HG03060 (cell line): Measurements from ENCODE around the gene BLOC1S3.
A peak's percentile ranks its signal among the peaks of the same experiment; 100 is the strongest.

ENCODE experiments used
- ATAC-seq: cut with Tn5 transposase; IDR thresholded peaks from one replicate; pipeline ENCODE4 v1.9.1; 2021; ENCODE audit warnings: low read depth, moderate number of reproducible peaks; ENCODE audit not compliant: unreplicated experiment

BLOC1S3 gene, protein sequence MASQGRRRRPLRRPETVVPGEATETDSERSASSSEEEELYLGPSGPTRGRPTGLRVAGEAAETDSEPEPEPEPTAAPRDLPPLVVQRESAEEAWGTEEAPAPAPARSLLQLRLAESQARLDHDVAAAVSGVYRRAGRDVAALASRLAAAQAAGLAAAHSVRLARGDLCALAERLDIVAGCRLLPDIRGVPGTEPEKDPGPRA

DNA sequence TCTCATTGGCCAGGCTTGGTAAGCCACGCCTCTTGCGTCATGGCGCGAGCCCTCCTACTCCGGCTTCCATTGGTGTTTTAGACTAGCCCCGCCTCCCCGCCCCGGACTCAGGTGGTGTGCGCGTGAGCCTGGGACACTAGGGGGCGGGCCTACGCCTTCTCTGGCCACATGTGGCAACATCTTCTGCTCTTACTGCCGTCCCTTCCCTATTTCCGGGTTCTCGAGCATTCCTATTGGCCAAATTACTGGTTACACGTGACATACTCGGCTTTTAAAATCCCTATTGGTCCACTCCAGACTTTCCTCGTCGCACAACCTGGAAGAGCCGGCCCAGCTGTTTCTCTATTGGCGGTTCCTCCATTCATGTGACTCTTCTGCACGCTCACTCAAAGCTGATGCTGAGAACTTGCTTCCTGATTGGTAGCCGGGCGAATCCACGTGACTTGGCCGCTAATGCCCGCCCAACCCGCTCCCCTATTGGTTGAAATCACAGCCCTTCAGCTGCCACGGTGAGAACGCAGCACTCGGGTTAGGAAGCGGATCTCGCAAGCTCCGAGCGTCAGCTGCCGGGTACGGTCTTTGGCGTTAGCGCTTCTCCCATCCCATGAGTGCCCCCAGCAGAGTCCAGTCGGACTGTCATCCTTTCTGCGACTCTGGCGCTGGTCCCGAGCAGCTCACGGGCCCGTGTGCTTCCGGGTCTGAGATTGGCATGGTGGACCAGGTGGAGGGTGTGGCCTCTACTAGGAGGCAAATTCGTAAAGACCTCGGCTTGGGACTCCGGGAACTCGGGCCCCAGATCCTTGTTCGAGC lies at the start of gene BLOC1S3:
TSS of gene BLOC1S3 (plus strand) at position 523 of the 810 bp plus-strand sequence. CDS start 513 bp downstream, outside the sequence.
- ATAC-seq, result peak; percentile 80

DNA sequence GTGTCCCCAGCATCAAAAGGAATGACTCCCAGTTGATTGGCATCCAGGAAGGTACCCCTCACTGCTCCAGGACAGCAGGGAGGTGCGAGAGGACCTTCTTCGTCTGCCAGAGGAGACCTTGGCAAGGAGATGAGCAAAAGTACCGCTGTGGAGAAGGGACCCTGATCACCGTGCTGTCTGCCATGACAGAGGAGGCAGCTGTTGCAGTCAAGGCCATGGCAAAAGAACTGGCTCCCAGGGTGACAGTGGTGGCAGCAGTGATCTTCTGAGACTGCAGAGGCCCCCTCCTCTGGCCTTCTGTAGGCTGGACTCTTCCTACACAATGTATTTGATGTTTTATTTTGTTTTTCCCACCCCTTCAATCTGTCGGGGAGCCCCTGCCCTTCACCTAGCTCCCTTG lies 49.8 kb upstream of the BLOC1S3 start:
- no peak for ATAC-seq

DNA sequence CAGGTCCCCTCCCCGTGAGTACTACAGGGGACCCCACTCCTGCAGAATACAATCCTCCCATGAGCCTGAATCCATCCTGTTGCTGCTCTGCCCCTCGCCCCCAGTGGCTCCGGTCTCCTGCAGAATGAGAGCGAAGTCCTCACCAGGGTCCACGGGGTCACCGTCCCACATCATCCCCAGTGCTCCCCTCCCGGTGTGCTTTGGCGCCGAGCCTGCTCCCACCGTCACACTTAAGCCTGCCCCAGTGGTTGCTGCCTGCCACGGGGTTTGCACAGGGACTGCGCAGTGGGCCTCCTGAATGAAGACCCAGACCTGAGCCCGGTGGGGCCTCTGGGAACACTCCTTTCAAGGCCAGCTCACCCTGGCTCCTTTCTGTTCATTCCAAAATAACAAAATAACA lies 48.3 kb upstream of the BLOC1S3 start:
- no peak for ATAC-seq

DNA sequence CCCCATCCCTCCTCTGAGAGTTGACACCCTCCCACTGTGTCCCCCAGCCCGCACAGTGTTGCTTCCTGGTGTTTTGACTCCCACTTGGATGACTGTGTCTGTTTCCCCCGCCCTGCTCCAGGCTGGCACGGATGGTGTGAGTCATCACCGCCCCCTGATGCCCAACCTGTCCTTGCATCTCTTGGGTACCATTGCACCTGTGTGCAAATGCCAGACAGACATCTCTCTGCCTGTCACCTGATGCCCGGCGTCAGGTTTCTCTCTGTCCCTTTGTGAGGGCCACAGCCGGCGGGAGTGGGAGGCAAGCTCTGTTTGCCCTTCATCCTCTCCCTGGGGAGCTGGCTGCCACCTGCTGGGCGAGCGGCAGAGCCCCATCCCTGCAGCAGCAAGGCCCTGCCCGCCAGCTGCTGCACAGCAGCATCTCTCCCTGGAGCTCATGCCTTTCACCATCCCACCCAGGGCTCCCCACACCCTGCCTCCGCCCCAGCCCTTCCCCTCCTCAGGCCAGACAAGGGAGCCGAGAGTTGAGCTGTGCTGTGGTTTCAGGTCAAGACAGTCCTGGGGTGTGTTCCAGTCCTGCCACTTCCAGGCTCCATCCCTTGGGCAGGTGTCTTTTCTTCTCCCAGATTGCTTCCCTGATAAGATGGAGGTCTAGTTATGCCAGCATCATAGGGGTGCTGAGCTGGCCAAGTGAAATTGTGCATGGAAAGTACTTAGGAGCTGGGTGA lies 47.5 kb upstream of the BLOC1S3 start:
- ATAC-seq, result no peak

DNA sequence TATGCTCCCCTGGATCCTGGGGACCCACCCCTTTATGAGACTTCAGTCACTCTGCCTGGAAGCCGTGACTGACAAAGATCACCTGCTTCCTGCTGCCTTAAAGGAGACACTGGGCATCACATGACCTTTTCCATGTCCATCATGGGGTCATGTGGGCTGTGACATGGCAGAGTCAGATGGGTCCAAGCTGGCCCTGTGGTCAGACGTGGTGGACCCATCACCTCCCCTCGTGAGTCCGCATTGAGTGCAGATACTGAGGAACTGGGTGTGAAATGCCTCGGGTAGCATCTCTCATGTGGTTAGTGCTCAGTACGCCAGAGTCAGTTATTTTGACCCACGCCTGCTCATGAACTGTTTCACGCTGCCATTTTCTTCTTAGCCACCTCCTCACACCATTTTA lies 44.9 kb upstream of the BLOC1S3 start:
- no peak for ATAC-seq

DNA sequence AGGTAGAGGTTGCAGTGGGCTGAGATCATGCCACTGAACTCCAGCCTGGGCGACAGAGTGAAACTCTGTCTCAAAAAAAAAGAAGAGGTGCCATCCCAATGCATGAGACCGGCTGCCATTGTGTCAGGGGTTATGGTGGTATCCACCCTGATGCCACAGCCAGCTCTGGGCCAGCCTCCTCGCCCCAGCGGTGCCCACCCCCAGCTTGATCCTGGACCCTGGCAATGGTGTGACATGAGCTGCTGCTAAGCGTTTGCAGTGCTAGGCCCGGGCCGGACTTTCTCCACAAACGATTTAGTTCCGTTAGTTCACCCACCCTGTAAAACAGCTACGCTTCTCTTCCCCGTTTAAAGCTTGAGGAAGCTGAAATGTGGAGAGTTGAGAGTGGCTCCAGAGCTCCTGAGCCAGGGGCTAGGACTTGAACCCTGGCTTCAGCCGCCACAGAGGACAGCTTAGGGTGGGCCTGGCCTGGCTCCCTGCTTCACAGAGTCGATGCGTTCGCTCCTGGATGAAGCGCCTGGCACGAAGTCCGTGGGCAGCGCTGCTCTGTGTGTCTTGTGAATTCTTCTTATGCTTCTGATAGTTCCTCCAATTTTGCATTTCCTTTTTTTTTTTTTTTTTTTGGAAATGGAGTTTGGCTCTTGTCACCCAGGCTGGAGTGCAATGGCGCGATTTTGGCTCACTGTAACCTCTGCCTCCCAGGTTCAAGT lies 43.3 kb upstream of the BLOC1S3 start:
- ATAC-seq, result no peak

DNA sequence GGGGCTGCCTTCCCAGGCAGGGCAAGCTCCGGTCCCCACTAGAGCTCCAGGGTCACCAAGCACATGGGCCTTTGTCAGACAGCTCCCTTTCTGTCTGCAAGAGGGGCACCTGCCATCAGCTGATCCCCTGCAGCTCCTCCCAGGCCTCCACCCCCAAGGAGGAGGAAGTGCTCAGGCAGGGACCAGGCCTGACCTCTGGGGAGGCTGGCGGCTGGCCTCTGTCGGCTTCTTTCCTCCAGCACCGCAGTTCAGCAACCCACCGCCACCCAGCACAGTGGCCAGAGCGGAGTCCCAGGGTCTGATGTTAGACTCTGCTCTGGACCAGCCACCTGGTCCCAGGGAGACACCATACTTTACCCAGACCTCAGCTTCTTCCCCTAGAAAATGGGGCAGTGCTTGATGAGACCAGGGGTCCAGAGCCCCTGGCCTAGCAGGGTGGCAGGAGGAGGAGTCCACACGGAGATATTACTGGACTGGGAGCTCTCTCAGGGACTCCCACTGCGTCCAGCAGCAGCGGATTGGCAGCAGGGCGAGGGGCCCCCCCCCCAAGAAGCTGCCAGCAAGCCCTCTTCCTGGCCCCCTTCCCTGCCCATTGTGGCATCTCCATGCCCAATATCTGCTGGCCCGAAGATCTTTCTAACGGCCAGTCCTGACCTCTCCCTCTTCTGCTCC lies 41.9 kb upstream of the BLOC1S3 start:
- no peak for ATAC-seq

DNA sequence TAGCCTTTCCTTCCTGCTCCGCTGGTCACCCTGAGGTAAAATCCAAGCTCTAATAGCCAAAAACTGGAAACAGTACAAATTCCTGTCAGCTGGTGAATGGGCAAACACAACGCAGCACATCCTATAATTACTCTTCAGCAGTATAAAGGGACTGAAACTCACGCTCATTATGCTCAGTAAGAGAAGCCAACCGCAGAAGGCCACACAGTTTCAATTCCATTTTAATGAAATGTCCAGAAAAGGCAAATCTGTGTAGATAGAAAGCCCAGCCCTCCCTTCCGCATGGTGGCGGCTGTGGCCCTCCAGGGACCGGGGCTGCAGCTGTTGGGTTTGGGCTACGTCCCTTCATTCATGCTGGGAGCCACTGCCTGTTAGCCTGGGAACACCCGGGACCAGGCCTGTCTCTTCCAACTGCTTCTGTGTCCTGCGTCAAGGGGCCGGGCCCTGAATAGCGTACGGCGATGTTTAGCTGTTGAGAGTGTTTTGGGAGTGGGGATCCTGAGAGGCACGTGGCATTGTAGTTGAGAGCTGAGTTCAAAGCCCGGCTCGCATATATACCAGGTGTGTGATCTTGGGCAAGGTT lies 41.3 kb upstream of the BLOC1S3 start:
- peak; percentile 44 for ATAC-seq

DNA sequence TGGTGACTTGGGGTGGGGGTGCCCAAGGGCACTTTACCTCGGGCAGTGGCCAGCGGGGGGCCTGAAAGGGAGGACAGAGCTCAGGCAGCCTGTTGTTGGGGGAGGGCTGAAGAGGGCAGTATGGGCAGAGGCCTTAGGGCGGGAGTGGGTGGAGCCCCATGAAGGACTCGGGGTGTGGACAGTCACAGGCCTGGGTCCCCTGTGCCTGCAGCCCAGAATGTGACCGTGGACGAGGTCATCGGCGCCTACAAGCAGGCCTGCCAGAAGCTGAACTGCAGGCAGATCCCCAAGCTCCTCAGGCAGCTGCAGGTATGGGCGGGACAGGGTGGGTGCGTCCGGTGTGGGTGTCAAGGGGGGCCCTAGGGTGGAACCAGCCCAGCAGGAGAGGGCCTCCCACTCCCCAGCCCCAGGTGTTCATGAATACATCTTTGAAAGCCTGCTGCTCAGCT lies 40.3 kb upstream of the BLOC1S3 start:
- no peak for ATAC-seq

DNA sequence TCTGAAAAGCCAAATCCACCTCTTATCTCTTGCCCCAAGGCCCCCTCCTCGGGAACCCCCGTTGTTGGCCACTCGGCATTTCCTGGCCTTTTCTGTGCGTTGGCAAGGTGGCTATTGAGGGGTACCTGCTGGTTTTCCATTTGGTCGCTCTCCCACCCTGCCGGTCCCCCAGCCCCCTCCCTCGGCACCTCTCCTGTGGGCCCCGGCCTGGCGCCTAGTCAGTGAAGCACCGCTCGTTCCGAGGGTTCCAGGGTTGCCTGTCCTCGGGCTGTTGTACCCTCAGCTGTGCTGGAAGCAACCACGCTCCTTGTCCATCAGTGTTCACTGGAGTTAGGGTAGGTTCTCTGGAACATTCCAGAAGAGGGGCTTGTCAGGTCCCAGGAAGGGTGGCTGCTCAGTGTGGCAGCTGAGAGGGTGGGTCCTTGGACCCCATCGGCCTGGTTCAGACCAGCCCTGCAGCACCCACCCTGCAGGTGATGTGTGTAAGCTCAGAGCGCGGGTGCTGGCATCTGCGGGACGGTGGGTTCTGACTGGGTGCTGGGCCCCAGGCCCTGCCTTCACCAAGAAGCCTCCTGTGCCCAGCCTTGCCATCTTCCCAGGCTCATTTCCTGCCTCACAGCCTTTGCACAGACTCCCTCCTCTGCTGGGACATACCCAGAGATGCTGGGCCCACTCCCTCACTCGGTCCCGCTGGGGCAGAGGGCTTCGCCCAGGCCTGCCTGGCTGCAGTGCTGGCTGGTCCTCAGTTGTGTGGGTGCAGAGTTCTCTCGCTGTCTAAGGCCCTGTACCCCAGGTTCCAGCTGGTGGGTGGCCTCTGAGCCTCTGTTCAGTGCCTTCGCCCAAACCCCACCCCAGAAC lies 39.1 kb upstream of the BLOC1S3 start:
- no peak for ATAC-seq

DNA sequence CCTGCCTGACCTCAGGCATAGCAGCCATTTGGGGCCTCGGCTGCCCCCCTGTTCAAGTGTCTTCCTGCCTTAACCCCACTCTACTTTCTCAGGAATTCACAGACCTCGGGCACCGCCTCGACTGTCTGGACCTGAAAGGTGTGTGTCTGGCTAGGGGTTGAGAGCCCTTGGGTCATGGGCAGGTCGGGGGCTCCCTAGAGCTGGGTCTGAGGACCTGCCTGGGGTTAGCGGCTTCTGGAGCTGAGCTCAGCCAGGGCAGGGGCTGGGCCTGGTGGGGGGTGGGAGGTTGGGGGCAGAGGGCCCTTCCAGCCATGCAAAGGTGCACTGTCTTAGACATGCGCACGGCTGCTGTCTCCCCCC lies 38.5 kb upstream of the BLOC1S3 start:
- no peak for ATAC-seq

DNA sequence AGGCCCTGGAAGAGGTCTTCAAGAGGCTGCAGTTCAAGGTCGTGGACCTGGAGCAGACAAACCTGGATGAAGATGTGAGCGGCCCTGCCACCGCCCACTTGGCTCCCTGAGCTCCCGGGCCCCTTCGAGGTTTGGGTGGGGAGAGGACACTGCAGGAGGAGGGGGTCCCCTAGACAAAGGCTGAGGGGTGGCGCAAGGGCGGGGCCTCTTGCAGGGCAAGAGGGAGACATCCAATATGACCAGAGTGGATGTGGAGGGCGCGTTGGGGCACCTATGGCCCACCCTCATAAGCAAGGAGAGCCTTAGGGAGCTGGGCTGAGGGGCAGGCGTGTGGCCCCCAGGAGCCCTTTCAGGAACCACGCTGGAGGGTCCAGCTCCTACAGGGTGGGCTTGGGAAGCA lies 38.1 kb upstream of the BLOC1S3 start:
- ATAC-seq, result no peak

DNA sequence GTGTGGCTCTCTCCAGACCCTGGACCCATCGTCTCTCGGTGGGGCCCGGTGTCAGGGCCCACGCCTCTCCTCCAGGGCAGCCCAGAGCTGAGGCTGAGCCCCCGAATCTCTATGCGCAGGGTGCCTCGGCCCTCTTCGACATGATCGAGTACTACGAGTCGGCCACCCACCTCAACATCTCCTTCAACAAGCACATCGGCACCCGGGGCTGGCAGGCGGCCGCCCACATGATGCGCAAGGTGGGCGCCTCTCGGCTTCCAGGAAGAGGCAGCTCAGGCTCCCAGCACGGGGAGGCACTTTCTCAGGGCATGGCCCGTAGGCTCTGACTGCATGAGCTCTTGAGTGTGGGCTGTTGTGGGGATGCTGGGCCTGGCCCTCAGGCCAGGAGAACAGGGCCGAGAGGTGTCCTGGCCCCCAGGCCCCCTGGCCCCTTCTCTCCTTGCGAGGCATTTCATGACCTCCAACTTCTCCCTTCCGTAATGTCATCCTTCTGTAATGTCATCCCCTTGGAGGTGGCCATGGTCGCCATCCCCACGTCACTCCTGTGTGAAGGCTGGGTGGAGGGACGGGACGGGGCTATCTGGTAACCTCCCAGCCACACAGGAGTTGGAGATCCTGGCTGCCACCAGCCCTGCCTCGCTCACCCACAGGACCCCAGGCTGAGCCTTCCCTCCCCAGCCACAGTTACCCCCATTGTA lies 37.2 kb upstream of the BLOC1S3 start:
- ATAC-seq, result no peak

DNA sequence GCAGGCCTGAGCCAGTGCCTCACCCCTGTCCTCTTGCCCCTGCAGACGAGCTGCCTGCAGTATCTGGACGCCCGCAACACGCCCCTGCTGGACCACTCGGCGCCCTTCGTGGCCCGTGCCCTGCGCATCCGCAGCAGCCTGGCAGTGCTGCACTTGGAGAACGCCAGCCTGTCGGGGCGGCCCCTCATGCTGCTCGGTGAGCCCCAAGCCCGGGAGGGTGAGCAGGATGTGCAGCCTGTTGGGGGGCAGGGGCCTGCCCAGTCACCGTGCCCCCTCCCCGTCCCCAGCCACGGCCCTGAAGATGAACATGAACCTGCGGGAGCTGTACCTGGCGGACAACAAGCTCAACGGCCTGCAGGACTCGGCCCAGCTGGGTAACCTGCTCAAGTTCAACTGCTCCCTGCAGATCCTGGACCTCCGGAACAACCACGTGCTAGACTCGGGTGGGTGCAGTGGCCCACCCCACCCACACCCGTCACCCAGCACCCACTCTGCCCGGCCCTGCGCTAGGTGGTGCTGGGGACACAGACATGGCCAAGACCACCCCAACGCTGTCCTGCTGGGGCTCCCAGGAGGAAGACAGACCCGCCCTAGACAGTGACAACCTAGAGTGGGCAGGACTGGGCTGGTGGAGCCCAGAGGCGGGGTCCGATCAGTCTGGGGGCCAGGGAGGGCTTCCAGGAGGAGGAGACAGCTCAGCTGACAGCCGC lies 36.4 kb upstream of the BLOC1S3 start:
- ATAC-seq, result no peak

DNA sequence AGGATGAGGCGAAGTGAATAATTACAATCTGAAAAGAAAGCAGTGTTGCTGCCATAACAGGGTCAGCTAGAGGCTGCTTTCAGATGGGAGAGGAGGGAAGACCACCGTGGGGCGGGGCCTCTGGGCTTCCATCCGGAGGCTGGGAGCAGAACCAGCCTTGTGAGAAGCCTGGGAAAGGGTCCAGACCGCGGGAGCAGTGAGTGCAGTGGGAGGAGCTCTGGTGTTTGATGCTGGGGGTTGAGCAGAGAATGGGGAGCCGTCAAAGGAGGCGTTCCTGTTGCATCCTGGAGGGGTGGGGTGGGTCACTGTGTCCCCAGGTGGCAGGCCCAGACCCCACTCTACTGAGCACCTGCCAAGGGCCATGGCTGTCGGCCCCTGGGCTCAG lies 35.9 kb upstream of the BLOC1S3 start:
- ATAC-seq, result no peak

DNA sequence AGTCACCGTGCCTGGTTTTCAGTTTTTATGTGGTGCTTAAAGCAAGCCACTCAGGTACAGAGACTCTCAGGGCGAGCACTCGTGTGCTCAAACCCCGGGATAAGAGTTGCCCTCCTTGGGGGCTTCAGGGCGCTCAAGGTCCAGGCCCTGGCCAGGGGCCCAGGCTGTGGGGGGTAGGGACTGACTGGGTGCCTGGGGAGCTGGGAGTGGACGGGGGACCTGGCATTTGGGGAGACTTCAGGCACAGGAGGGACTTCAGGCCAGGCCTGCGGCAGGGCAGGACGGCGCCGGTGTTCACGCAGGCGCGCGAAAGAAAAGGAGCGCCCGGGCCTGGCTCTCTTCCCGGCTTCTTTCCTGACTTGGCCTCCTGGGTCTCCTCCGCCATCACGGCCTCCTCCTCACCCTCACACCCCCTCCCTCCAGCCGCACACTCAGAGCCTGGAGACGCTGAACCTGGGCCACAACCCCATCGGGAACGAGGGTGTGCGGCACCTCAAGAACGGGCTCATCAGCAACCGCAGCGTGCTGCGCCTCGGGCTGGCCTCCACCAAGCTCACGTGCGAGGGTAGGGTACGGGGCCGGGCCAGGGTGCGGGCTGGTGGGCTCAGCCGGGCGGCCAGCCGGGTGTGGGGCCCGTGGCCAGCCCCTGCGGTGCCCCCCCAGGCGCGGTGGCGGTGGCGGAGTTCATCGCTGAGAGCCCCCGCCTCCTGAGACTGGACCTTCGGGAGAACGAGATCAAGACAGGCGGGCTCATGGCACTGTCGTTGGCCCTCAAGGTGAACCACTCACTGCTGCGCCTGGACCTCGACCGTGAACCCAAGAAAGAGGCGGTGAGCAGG lies 33.9 kb upstream of the BLOC1S3 start:
- ATAC-seq, result no peak
